ENCODE data around the gene PRCD. TPM values are rescaled to one million over a fixed set of nuclear protein-coding genes. Genes with fewer than 3 reads are reported as not detected.
"Not testable (repeated sequence)": the region's sequence is repeated elsewhere in the genome, so short reads cannot be mapped to it uniquely, and the experiment has no call there.

PRCD gene
- polyA plus RNA-seq, 3 donors, result 1.6 to 14.4 (median 4.7) TPM

DNA sequence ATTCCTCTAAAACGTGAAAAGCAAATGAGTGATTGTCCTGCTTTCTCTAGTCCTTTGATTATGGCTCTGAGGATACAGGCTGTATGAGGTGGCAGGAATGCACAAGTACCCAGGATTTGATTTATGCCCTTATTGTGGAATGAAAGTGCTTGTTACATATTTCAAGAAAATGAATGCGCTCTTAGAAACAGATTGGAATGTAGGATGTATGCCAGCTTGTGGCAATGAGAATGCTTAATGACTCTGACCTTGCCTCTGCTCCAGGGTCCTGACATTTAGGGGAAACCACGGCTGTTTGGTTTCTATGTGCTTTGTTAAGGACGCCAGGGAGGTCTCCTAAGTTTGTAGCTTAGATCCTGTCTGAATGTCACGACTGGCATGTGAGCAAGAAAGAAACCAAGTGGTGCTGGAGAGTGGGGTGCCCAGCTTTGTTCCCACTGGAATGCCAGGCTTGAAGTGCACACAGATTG is 22.0 kb downstream of the PRCD start:
- 51 to 63% (median 60%) methylated on average over 5 of the region's 5 CpGs for WGBS, 3 donors
- H3K27ac ChIP-seq (ENCODE audit: low read depth, low read length), result no peak overlapping the region

DNA sequence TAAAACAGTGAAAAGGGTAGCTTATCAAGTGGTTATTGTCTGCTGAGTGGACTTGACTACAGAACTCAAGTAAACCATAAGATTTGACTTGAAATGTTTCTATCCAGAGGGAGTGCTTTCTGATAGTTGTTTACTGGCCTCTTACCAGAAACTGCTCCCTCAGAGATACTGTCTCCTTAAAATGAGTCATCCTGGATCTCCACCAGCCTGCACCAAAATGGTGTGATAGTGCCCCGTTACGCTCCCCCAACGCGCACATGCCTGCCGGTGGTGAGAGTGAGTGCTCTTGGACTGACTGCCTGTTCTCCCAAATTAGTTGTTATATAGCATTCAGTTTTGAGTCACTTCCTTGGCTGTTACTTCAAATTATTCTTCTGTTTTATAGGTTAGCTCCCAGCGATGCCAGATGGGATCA is 22.9 kb downstream of the PRCD start:
- WGBS, 3 donors, result 58 to 74% (median 60%) methylated on average over 6 of the region's 6 CpGs
- no peak overlapping the region for H3K27ac ChIP-seq (ENCODE audit: low read depth, low read length)

DNA sequence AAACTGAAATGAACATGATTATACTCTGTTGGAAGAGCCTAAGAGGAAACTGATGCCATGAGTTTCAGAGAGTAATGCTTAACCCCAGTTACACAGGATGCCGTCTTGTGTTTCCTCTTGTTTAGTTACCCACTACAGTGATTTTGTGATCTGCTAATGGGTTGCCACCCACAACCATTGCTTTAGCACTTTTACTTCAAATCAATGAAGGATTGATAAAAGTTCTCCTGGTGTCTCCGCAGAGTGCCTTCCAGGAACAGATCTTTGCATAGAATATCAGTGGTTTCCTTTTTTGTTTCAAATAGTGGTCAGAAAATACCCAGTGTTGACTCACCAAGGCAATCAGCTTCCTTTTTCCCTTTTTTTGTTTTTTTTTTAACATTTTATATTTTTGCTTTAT is 23.5 kb downstream of the PRCD start:
- 57 to 73% (median 59%) methylated on average over 2 of the region's 2 CpGs for WGBS, 3 donors
- not testable (repeated sequence) for H3K27ac ChIP-seq (ENCODE audit: low read depth, low read length)

DNA sequence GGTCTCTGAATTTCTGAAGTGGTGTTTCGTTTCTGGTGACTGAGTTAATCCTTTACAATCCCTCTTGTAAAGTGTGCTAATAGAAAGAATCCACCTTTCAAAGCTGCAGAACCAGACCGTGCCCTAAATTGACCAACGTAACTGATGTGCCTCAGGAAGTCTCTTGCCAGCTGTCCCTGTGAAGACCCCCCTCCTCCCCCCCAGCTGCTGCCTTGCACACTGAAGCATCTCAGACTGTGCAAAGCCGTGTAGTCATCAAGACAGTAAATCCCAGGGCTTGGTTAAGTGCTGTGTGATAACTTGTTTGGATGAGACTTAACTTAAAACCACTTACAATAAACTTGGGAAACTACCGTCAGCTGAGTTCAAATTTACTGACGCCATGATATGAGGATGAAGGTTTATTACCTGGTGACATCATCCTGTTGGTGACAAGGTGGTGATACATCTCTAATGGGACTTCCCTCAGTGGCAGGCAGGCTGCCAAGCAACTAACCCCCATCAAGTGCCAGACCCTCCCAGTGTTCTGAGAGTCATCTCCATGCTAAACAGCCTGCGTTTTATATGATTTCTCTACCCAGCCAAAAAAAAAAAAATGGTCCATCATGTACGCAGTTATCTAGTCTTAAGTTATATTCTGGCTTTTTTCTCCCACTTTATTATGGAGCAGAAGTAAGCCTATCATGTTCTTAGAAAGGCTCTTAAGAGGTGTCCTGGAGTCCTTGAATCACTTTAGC is 25.3 kb downstream of the PRCD start:
- WGBS, 3 donors, result 71 to 78% (median 73%) methylated on average over 8 of the region's 8 CpGs
- not testable (repeated sequence) for H3K27ac ChIP-seq (ENCODE audit: low read depth, low read length)

DNA sequence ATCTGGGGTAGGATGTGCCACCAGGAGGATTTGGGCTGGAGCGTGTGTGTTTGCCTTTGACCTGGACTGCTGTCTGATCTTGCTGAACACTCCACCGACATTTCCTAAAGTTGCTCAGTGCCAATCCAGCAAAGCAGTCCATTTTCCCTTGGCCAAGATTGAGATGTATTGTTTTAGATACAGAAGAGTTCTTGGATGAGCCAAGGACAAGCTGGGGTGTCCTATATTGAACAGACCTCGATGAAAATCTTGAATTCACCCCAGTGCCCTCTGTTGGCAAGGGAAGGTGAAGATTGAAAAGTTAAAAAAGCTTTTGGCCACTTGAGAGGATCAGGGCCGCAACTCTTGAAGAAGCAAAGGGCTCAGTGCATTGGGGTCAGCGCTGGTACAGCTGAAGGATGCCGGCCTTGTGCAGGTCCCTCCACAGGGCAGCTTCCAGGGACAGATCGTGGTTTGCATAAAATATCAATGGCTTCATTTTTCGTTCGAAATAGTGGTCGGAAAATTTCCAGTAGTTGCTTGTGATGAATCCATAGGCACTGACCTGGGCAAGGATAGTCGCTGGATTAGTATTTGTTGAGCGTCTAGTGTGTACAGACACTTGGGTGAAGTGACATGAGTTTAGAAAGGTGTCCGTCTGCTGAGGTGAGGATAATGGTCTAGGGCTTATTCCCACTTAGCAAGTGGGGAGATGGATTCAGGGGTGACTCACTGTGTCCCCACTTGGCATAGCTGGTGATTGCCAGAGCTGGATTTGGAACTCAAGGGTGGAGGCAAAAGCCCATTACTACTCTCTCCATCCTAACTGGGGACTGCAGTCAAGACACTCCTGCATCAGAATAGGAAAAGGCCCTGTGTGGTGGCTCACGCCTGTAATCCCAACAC is 26.1 kb downstream of the PRCD start:
- H3K27ac ChIP-seq (ENCODE audit: low read depth, low read length), result no peak overlapping the region
- WGBS, 3 donors, result 88 to 93% (median 90%) methylated on average over 14 of the region's 14 CpGs

DNA sequence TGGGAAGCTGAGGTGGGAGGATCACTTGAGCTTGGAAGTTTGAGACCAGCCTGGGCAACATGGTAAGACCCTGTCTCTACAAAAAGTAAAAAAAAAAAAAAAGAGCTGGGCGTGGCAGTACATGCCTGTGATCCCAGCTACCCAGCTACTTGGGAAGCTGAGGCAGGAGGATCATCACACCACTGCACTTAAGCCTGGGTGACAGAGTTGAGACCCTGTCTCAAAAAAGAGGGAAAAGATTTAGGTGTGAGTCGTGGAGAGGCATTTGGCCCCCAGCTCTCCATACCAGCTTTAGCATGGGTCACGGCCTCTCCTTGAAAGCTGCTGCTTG is 26.7 kb downstream of the PRCD start:
- WGBS, 3 donors, result 88 to 91% (median 91%) methylated on average over 3 of the region's 3 CpGs

DNA sequence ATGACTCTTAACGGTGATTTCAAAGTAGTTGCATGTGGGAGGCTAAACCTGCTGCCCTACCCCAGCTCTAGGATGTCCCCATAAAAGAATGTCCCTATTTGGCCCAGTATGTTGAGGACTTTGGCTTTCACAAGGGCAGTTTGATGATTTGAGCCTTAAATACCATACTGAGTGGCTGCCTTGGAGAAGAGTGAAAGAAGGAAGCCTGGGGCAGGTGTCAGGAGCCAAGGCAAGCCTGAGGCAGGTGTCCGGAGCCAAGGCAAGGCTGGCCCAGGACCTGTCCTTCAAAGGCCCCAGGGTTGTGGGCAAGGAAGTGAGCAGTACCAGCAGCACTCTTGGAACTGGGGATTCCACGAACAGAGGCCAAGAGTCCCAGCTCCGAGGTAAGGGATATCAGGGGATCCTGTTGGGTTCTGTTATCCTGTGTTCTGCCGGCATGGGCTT is 27.2 kb downstream of the PRCD start:
- 64 to 85% (median 74%) methylated on average over 5 of the region's 5 CpGs for WGBS, 3 donors
- H3K27ac ChIP-seq (ENCODE audit: low read depth, low read length), result no peak overlapping the region

More for the DNA sequence above, 26.7 kb downstream of the PRCD start:
- H3K27ac ChIP-seq (ENCODE audit: low read depth, low read length), result no peak overlapping the region

DNA sequence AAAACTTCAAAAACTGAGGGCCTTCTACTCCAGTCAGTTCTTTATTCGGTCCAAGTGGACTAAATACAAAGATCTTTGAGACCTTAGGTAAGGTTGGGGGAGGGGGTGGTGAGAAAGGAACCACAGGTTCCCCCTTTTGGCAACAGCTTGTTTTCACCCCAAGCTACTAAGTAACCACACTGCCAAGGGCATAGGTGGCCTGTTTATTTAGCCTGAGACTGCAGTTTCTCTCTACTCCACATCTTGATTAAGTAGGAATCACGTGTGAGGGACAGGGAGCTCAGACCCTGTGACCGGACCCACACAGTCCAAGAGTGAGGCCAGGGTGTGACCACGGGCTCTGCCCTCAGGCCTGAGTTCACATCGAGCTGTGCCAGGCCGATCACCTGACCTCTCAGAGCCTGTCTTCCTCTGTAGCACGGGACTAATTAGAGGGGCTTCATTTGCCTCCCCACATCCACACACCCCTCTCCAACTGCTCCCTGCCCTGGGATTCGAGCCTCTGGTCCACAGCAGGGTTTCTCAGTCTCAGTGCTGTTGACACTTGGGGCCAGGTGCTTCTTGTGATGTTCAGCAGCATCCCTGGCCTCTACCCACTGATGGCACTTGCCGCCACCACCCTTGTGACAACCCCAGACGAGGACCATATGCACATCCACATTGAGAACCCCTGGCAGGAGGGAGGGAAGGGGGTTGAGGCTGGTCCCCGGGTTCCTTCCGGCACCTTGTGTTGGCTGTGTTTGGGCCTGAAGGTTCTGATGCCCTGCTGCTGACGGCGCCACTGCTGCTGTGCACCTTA is 28.0 kb downstream of the PRCD start:
- H3K27ac ChIP-seq (ENCODE audit: low read depth, low read length), result no peak overlapping the region
- 52 to 63% (median 61%) methylated on average over 14 of the region's 14 CpGs for WGBS, 3 donors

DNA sequence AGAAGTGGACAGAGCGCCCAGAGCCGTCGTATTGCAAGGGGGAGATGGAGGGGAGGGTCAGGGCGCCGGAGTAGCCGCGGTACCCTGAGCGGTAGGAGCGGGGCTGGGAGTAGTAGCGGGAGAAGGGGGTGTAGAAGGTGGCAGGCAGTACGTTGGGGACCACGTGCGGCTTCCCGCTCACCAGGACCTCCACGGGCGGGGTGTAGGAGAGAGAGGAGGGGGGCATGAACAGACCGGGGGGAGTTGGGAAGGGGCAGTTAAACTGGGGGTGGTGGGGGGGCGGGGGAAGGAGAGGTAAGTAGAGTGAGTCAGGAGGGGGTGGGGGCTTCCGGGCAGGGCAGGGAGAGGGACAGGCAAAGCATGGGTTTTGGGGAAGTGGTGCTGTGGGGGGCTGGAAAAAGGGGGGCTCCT is 29.0 kb downstream of the PRCD start:
- no peak overlapping the region for H3K27ac ChIP-seq (ENCODE audit: low read depth, low read length)
- 20 to 70% (median 36%) methylated on average over 17 to 19 of the region's 19 CpGs for WGBS, 3 donors

DNA sequence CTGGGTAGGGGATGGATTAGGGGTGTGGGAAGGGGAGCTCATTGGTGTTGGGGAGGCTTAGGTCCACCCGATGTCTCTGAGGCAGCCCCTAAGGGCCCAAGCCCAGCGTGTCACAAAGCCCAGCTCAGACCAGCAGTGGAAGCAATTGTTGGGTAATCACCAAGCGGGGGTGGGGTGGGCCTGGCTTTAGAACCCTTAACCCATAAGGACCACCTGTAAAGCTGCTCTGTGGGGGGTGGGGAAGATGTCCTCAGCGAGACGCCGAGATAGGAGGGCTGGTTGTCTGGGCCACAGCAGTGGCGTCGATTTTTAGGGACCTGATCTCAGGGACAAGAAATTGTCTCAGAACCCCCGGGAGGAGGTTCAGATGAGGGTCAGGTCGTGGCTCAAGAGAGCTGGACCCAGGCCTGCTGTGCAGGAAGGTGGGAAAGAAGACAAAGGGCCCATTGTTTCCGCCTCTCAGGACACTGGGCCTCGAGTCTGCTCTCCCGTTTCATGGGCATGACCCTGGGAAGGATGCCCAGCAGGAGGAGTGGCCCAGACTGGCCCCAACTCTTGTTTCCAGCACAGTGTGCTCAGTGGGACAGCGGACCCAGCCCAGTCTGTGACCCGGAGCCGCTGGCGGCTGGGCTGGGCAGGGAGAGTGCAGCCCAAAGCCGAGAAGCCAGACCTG is 29.9 kb downstream of the PRCD start:
- H3K27ac ChIP-seq (ENCODE audit: low read depth, low read length), result no peak overlapping the region
- WGBS, 3 donors, result 42 to 68% (median 55%) methylated on average over 18 of the region's 18 CpGs

DNA sequence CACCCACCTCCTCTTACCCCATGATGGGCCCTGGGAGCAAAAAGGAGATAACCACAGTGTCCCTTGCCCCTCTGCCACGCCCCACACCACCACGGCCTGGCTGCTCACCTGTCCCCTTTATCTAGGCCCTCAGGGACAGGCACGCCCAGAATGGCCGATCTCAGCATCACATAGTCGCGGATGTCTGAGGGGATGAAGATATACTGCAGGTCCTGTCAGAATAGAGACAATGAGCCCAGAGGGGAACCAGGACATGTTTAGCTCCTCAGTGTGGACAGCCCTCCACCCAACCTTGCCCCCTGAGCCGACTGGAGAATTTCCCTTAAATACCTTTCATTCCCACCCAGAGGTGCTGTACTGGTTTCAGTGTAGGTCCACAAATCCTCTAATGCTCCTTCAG is 30.6 kb downstream of the PRCD start:
- no peak overlapping the region for H3K27ac ChIP-seq (ENCODE audit: low read depth, low read length)
- WGBS, 3 donors, result 89 to 92% (median 90%) methylated on average over 7 of the region's 7 CpGs

DNA sequence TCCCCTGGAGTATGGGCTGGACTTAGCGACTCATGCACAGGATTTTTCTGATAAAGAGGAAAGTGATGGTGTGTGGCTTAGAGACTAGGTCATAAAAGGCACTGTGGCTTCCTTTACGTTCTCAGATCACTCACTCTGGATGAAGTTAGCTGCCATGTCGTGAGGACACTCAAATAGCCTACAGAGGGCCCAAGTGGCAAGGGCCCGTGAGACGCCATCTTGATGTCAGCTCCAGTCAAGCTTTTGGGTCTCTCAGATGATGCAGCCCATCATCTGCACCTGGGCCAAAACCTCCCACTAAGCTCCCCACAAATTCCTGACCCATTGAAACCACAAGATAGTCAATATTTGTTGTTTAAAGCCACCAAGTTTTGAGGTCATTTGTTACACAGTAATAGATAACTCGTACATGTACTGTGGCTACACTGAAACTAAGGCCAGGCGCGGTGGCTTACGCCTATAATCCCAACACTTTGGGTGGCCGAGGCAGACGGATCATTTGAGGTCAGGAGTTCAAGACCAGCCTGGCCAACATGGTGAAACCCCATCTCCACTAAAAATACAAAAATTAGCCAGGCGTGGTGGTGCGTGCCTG is 31.1 kb downstream of the PRCD start:
- 89 to 95% (median 92%) methylated on average over 13 of the region's 13 CpGs for WGBS, 3 donors
- no peak overlapping the region for H3K27ac ChIP-seq (ENCODE audit: low read depth, low read length)

DNA sequence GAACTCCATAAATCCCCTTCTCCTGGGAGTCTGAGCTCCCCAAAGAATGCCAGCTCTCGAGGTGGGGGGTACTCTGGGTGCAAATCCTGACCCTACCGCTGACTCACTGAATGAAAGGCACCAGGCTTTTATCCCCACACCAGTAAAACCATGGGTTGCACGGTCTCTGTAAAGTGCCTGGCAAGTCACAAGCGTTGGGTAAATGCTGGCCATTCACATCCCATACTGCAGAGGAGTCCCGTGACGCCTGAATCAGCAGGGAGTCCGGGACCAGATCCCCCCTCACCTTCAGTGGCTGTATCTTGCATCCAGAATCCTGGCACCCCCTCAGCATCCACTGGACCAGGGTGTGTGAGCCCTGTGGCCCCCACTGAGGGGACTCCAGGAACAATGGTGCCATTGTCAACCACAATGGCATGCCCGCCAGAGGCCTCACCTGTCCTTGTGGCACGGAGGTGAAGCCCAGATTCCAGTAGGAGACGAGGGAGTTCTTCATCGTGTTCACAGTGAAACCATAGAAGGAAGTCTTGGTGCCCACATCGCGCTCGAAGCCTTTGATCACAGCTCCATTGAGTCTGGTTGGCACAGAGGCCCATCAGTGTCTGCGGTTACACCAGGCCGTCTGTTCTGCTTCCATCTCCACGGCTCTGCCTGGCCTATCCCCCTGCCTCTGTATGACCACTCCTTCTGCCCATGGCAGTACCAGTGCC is 32.5 kb downstream of the PRCD start:
- no peak overlapping the region for H3K27ac ChIP-seq (ENCODE audit: low read depth, low read length)
- WGBS, 3 donors, result 88 to 95% (median 94%) methylated on average over 17 of the region's 17 CpGs

DNA sequence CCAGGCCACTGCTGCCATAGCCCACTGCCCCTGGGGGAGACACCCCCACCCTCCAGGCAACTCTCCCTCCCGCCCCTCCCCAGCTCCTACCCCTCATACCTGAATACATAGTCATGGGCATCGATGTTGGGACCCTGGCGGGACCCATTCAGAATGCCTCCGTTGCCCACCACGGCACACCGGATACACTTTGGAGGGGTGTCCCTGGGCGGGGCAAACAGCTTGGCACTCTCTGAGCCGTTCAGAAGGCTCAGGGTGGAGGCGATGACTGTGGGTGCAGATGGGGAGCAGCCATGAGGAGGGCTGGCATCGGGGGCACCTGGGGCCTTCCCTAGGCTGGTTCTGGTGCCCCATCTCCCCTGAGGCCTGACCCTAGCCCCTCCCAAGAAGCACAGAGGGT is 33.3 kb downstream of the PRCD start:
- 92 to 94% (median 93%) methylated on average over 10 of the region's 10 CpGs for WGBS, 3 donors
- no peak overlapping the region for H3K27ac ChIP-seq (ENCODE audit: low read depth, low read length)

DNA sequence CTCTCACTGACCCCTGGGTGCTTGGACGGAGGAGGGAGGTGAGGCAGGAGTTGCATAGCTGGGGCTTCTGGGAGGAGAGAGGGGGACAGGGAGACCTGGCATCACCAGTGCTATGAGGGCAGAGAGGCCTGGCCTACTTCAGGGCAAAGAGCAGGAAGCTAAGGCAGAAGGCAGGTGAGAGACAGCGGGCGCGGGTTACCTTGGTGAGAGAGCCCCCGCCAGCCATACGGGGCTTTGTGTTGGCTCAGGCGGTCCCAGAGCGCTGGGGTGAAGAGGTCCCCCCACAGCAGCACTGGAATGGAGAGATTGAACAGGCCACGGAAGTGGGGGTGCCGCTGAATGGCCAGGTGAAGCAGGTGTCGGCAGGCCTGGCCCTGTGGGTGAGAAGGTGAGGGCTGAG is 34.3 kb downstream of the PRCD start:
- WGBS, 3 donors, result 92 to 94% (median 92%) methylated on average over 10 to 11 of the region's 11 CpGs
- no peak overlapping the region for H3K27ac ChIP-seq (ENCODE audit: low read depth, low read length)

DNA sequence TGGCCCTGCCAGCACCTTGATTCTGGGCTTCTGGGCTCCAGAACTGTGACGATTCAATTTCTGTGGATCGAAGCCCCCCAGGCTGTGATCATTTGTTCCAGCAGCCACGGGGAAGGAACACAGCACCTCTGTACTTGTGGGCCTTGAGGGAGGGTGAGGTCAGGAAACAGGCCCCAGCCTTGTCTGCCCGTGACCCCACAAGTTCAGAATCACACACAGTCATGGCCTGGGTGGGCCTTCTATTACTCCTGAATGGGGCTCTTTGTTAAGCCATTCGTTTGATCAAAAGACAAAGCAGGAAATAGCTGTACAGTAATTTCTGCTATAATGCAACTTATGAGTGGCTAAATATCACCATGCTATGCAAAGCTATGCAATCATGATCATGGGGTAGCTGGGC is 35.7 kb downstream of the PRCD start:
- no peak overlapping the region for H3K27ac ChIP-seq (ENCODE audit: low read depth, low read length)
- 72 to 76% (median 75%) methylated on average over 5 of the region's 5 CpGs for WGBS, 3 donors

DNA sequence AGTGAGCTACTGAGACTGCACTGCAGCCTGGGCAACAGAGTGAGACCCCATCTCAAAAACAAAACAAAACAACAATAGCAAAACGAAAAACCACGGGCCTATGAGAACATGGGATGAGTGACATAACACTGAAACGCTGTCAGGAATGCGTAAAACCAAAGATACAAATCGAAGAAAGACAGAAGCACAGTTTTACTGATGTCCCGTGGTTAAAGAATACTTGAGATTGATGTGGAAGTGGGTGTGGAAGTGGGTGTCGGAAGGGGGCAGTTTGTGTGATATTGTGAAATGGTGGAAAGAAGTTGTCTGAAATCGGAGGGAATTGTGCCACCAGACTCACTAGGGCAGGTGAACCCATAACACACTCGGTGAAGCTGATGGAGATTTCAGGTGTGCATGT is 36.3 kb downstream of the PRCD start:
- 79 to 91% (median 83%) methylated on average over 9 of the region's 9 CpGs for WGBS, 3 donors
- H3K27ac ChIP-seq (ENCODE audit: low read depth, low read length), result no peak overlapping the region

Data from adipose tissue (tissue), 3 donors.